ENCODE measurements around the gene KRT12. TPM values are rescaled to one million over a fixed set of nuclear protein-coding genes. Genes with fewer than 3 reads are reported as not detected.

Gene KRT12
- total and polyA plus RNA-seq, 9 of the 15 experiments (the other 6 are each of a cell fraction or from before 2014, with no cell fraction given), result 0.18 to 7.0 (median 2.2) TPM

DNA sequence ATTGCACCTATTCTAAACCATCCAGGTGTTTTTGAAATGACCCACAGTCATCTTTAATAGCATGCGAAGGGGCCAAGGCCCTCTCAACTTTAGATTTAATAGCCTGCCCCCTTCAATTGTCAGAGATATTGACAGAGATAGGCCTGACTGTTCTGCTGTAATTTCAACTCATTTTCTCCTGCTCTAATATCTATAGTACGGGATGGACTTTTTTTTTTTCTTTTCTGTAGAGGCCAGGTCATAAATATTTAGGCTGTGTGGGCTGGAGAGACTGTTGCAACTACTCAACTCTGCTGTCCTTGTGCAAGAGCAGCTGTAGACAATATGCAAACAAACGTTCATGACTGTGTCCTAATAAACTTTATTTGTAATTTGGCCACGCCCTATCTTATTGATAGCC lies 42.7 kb upstream of the KRT12 start:
- FAIRE-seq, result no peak
- Histone ChIP-seq H3K9me3 (replicated peaks; ENCODE audit: control insufficient read depth, insufficient read depth, low read depth, low read length) (no peaks in the 10 kb centered on the region), H4K20me1 (replicated peaks; ENCODE audit: control insufficient read depth, insufficient read depth, low read length) (no peaks in the 10 kb centered on the region), H3K27me3 (ENCODE audit: control insufficient read depth in 2 of 2, insufficient read depth in 2 of 2, low read length in 2 of 2) (peaks cover 28 to 35% of the 10 kb centered on the region in 2 experiments), H3K9me1 (ENCODE audit: control insufficient read depth, insufficient read depth, low read length) (no peaks in the 10 kb centered on the region), H3K27ac (ENCODE audit: extremely low read depth, low read depth, low read length) (no peak overlapping the region), H3K4me2 (ENCODE audit: insufficient read depth, low read length) (no peak overlapping the region), H3K36me3 (ENCODE audit: control insufficient read depth, insufficient read depth, low read length) (no peaks in the 10 kb centered on the region), H3K4me1 (replicated peaks in 1 of 2; ENCODE audit: control insufficient read depth in 2 of 2, insufficient read depth in 2 of 2, low read length in 2 of 2) (no peaks in the 10 kb centered on the region), H2AFZ (ENCODE audit: low read depth, low read length) (no peak overlapping the region), H3K4me3 (no peak overlapping the region), H3K79me2 (ENCODE audit: control insufficient read depth, insufficient read depth, low read length) (no peaks in the 10 kb centered on the region), H3K9ac (ENCODE audit: insufficient read depth in 1 of 2, low read depth in 2 of 2, low read length in 2 of 2) (no peak overlapping the region)
- no peak for ATAC-seq
- WGBS (ENCODE audit: insufficient coverage, low coverage, missing lambda C conversion rate), result 0% methylated on average over 4 of the region's 4 CpGs
- in situ Hi-C loops (cut with MboI) (loop anchor here (5.0 to 10.0 kb wide), 2 partner anchors 105 to 753 kb away; no protein-coding TSS in a partner anchor), intact Hi-C loops (cut with micrococcal nuclease) (loop anchor here (1.0 to 10.0 kb wide), 7 partner anchors 106 to 757 kb away; no protein-coding TSS in a partner anchor)
- POLR2A ChIA-PET, result no interaction called here
- TF ChIP-seq LEF1 (IDR thresholded peaks at IDR 0.05) (no peak), TGIF2 (CRISPR knock-in tag; IDR thresholded peaks at IDR 0.05) (no peak), ZFX (CRISPR knock-in tag; IDR thresholded peaks at IDR 0.05) (no peak), ZNF668 (CRISPR knock-in tag; IDR thresholded peaks at IDR 0.05) (no peak), E2F4 (CRISPR knock-in tag; IDR thresholded peaks at IDR 0.05; ENCODE audit: low read depth) (no peak), RUNX1 (IDR thresholded peaks at IDR 0.05; ENCODE audit: low read depth) (no peak), RFX7 (CRISPR knock-in tag; IDR thresholded peaks at IDR 0.05) (no peak), PHB2 (IDR thresholded peaks at IDR 0.05; ENCODE audit: low read depth) (no peak), BCLAF1 (IDR thresholded peaks at IDR 0.05; ENCODE audit: borderline replicate concordance in 1 of 2, control insufficient read depth in 1 of 2, low read depth in 2 of 2, low read length in 1 of 2) (no peak), FOXA3 (CRISPR knock-in tag; conservative IDR thresholded peaks at IDR 0.05 in 1 of 2, IDR thresholded peaks at IDR 0.05 in 1 of 2) (no peak), RAD51 (IDR thresholded peaks at IDR 0.05; ENCODE audit: borderline replicate concordance, low read depth) (no peak), CREB1 (IDR thresholded peaks at IDR 0.05) (no peak), CREB1 (CRISPR knock-in tag; IDR thresholded peaks at IDR 0.05) (no peak), ZNF263 (CRISPR knock-in tag; IDR thresholded peaks at IDR 0.05; ENCODE audit: borderline replicate concordance) (no peak), NEUROD1 (IDR thresholded peaks at IDR 0.05; ENCODE audit: borderline replicate concordance, low read depth, low read length, partially characterized antibody) (no peak), ZNF75A (CRISPR knock-in tag; IDR thresholded peaks at IDR 0.05) (no peak)
- TF ChIP-seq, protein P1, sequence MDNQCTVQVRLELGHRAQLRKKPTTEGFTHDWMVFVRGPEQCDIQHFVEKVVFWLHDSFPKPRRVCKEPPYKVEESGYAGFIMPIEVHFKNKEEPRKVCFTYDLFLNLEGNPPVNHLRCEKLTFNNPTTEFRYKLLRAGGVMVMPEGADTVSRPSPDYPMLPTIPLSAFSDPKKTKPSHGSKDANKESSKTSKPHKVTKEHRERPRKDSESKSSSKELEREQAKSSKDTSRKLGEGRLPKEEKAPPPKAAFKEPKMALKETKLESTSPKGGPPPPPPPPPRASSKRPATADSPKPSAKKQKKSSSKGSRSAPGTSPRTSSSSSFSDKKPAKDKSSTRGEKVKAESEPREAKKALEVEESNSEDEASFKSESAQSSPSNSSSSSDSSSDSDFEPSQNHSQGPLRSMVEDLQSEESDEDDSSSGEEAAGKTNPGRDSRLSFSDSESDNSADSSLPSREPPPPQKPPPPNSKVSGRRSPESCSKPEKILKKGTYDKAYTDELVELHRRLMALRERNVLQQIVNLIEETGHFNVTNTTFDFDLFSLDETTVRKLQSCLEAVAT (IDR thresholded peaks at IDR 0.05), result no peak
- TF ChIP-seq, protein P2, sequence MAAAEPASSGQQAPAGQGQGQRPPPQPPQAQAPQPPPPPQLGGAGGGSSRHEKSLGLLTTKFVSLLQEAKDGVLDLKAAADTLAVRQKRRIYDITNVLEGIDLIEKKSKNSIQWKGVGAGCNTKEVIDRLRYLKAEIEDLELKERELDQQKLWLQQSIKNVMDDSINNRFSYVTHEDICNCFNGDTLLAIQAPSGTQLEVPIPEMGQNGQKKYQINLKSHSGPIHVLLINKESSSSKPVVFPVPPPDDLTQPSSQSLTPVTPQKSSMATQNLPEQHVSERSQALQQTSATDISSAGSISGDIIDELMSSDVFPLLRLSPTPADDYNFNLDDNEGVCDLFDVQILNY (CRISPR knock-in tag; IDR thresholded peaks at IDR 0.05), result no peak
- CTCF ChIA-PET (ENCODE audit: low intra/inter-chr PET ratio), result interaction anchor here (0.7 to 3.8 kb wide), 10 partner anchors 107 to 753 kb away, joined by 3 to 36 read pairs (median 3); no protein-coding TSS in a partner anchor
- BruUV-seq (replicated peaks), result no TSS peak
- DNase-seq (ENCODE audit: extremely low read depth in 1 of 4, low spot score in 3 of 4), result no peak
